Measurements from ENCODE around the gene RABEP2.
"Not testable (repeated sequence)": the region's sequence is repeated elsewhere in the genome, so short reads cannot be mapped to it uniquely, and the experiment has no call there.

RABEP2 gene

GRCh38 chr16:28901862-28902261 lies 23.2 kb downstream of the RABEP2 start:
- no peak for DNase-seq

GRCh38 chr16:28900601-28901000 lies 24.4 kb downstream of the RABEP2 start:
- DNase-seq = no peak

GRCh38 chr16:28899882-28900590 lies 25.0 kb downstream of the RABEP2 start:
- no peak for DNase-seq

GRCh38 chr16:28898942-28899341 lies 26.1 kb downstream of the RABEP2 start:
- no peak for DNase-seq

GRCh38 chr16:28898266-28898665 lies 26.8 kb downstream of the RABEP2 start:
- DNase-seq = no peak

- DNase-seq = no peak
Observed at GRCh38 chr16:28897826-28898225, 27.2 kb downstream of the RABEP2 start.

GRCh38 chr16:28895609-28896008 lies 29.4 kb downstream of the RABEP2 start:
- DNase-seq = no peak

GRCh38 chr16:28893291-28893690 lies 31.7 kb downstream of the RABEP2 start:
- no peak for DNase-seq

GRCh38 chr16:28891964-28892890 lies 32.8 kb downstream of the RABEP2 start:
- DNase-seq = no peak

GRCh38 chr16:28890355-28890754 lies 34.7 kb downstream of the RABEP2 start:
- DNase-seq = not testable (repeated sequence)

- DNase-seq = no peak
Observed at GRCh38 chr16:28886945-28887344, 38.1 kb downstream of the RABEP2 start.

GRCh38 chr16:28884045-28884444 lies 41.0 kb downstream of the RABEP2 start:
- DNase-seq = no peak

GRCh38 chr16:28883221-28883996 lies 41.6 kb downstream of the RABEP2 start:
- no peak for DNase-seq

GRCh38 chr16:28882551-28883160 lies 42.4 kb downstream of the RABEP2 start:
- DNase-seq = no peak

- not testable (repeated sequence) for DNase-seq
Observed at GRCh38 chr16:28881565-28881964, 43.5 kb downstream of the RABEP2 start.

GRCh38 chr16:28880955-28881354 lies 44.1 kb downstream of the RABEP2 start:
- no peak for DNase-seq

GRCh38 chr16:28880589-28880915 lies 44.5 kb downstream of the RABEP2 start:
- no peak for DNase-seq

GRCh38 chr16:28879841-28880588 lies 45.0 kb downstream of the RABEP2 start:
- peak; percentile 56 to 93 for DNase-seq

GRCh38 chr16:28879261-28879840 lies 45.7 kb downstream of the RABEP2 start:
- DNase-seq = no peak

GRCh38 chr16:28878083-28878926 lies 46.7 kb downstream of the RABEP2 start, which contains the start of gene ATP2A1:
TSS of gene ATP2A1 (plus strand) at chr16:28878488. CDS start at chr16:28878672, 184 bp downstream.
- DNase-seq = no peak

- no peak for DNase-seq
Observed at GRCh38 chr16:28877655-28878000, 47.4 kb downstream of the RABEP2 start.

Measured in NCI-H446 (cell line).